SK-MEL-5 (cell line): Measurements from ENCODE around the gene RASGRP3. TPM values are rescaled to one million over a fixed set of nuclear protein-coding genes. Genes with fewer than 3 reads are reported as not detected.
"Not testable (repeated sequence)": the region's sequence is repeated elsewhere in the genome, so short reads cannot be mapped to it uniquely, and the experiment has no call there.

Experiments
- DNase-seq: peaks from one replicate; pipeline ENCODE4 v3.0.0-alpha.2; 2016; ENCODE audit warnings: low read depth, low spot score
- in situ Hi-C: cut with HindIII; loops from 2 replicates; pipeline ENCODE4 v1.10.0; 2016; ENCODE audit warnings: low sequenced_read_pairs, high pct_unique_total_duplicates, low pct_unique_long_range_greater_than_20kb
- total RNA-seq: library from RNA; depleted of rRNA; stranded (reverse); fragments of >200 nt; shearing (Covaris generic); gene quantifications from 2 replicates; pipeline ENCODE4 v1.2.3, GENCODE V29; 2014

RASGRP3 gene
- total RNA-seq, 1 experiment from 2014 or later = 26.3 TPM

DNA sequence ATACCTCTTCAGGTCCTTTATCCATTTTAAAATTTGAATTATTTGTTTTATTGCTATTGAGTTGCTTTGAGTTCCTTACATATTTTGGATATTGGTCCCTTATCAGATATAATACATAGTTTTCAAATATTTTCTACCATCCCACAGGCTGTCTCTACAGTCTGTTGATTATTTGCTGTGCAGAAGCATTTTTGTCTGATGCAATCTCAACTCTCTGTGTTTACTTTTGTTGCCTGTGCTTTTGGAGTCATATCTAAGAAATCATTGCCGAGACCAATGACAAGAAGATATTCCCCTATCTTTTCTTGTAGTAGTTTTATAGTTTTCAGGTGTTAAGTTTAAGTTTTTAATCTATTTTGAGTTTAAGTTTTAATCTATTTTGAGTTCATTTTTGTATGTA lies 25.2 kb upstream of the RASGRP3 start:
- DNase-seq = no peak
- in situ Hi-C loops = no loop called here

DNA sequence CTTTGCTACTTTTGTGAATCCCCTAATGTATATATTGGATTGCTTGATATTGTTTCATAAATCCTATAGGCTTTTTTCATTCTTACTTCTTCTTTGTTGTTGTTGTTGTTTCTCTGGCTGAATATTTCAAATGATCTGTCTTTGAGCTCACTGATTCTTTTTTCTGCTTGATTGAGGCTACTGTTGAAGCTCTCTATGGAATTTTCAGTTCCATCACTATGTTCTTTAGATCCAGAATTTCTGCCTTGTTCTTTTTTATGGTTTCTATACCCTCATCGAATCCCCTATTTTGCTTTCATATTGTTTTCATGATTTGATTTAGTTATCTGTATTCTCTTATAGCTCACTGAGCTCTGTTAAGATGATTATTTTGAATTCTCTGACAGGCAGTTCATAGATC lies 24.6 kb upstream of the RASGRP3 start:
- DNase-seq = no peak
- in situ Hi-C loops = no loop called here

GRCh38 chr2:33452545-33452944 lies 23.9 kb upstream of the RASGRP3 start:
- DNase-seq = no peak
- in situ Hi-C loops = no loop called here

- in situ Hi-C loops = no loop called here
- DNase-seq = no peak
These were observed 22.5 kb upstream of the RASGRP3 start for GRCh38 chr2:33453905-33454479.

GRCh38 chr2:33457556-33458247 lies 18.7 kb upstream of the RASGRP3 start:
- in situ Hi-C loops = no loop called here
- DNase-seq = no peak

DNA sequence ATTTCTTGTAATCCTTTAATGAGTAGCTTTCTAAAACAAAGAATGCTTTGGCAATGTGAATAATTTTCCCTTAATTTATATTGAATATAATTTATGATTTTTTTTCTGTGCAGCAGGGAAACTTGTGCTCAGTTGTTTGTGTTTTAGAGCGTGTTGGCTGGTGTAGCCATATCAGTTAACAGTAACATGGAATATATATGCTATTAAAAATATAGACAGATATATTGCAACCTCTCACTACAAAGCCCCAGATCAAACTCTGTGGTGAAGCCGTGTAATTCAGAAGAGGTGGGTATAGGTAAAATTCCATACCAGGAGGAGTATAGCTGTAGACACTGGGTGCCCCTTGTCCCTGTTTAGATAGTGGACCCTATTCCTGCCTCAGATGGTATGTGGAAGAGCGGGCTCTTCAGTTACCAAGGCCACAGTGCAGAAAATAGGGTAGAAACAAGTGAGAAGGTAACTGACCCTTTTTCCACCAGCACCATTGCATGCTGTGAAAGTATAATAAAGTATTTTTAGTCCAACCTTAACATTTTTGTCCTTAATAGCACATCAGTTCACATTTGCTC lies 18.1 kb upstream of the RASGRP3 start:
- DNase-seq = no peak
- in situ Hi-C loops = no loop called here

DNA sequence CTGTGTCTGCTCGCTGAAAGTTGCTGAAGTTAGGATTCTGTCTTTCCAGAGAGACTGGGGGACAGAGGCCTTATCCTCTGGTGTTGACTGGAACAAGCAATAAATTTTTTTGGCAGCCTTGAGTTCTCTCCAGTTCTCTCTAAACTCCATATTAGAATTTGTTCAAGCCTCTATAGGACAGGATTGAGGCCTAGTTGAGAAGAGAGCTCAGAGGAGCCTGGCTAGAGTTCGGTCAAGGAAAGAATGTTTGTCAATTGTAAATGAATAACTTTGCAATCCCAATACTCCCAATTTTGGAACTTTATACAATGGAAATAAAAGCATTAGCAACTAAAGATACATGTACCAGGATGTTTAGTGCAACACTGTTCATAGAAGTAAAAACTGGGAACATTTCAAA lies 16.7 kb upstream of the RASGRP3 start:
- in situ Hi-C loops = no loop called here
- no peak for DNase-seq

DNA sequence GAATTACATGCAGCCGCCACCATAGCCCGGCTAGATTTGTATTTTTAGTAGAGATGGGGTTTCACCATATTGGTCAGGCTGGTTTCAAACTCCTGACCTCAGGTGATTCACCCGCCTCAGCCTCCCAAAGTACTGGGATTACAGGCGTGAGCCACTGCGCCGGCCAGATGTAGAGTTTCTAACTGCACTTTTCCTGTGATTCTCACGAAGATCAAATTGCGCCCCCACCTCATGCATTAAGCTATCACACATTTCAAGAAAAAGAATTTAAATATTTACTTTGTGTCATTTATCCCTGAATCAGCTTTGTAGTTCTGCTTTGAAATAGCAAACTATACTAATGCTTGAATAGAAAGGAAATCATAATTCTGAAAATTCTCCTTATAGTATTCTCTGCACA lies 13.9 kb upstream of the RASGRP3 start:
- DNase-seq, in situ Hi-C loops: not testable (repeated sequence)

GRCh38 chr2:33467413-33467812 lies 9.0 kb upstream of the RASGRP3 start:
- in situ Hi-C loops = no loop called here
- no peak for DNase-seq

GRCh38 chr2:33469238-33469637 lies 7.2 kb upstream of the RASGRP3 start:
- DNase-seq = no peak
- in situ Hi-C loops = no loop called here

- peak; percentile 87 for DNase-seq
- in situ Hi-C loops = no loop called here
These were observed 972 bp upstream of the RASGRP3 start for GRCh38 chr2:33475224-33476130.

- DNase-seq = no peak
- in situ Hi-C loops = no loop called here
These were observed 343 bp downstream of the RASGRP3 start for GRCh38 chr2:33476793-33477190.

GRCh38 chr2:33477473-33478468 lies 1.3 kb downstream of the RASGRP3 start:
- no peak for DNase-seq
- in situ Hi-C loops = no loop called here

DNA sequence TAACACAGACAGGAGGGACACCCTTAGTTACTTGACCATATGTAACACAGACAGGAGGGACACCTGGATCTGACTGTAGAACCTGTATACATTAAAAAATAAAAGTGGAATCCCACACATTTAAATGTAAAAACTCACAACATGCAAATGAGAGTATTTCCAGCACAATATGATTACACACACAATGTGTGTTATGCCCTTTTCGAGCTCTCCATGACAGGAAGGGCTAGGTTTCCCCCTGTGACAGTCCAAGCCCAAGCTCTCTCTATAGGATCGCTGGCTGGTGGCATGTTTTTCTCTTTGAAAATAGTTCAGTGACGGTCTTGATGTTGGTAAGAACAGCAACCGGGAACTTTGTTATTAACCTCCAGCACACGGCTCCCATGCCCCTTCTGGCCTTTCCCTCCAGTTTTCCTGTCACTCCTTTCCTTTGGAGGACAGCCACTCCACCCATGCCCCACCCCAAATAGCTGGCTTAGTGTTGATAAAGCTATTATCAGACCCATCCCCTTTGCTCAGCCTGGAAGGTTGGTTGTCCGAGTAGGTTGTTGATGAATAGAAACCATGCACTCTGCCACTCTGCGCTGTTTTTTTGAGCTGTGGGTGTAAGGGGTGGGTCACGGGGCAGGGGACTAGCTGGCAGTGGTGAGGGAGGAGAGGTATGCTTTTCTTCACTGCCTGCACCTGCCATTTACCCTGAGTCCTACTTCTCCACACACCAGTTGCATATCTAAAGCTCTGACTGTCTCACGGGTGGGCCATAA lies 2.7 kb downstream of the RASGRP3 start:
- in situ Hi-C loops = no loop called here
- DNase-seq = no peak

DNA sequence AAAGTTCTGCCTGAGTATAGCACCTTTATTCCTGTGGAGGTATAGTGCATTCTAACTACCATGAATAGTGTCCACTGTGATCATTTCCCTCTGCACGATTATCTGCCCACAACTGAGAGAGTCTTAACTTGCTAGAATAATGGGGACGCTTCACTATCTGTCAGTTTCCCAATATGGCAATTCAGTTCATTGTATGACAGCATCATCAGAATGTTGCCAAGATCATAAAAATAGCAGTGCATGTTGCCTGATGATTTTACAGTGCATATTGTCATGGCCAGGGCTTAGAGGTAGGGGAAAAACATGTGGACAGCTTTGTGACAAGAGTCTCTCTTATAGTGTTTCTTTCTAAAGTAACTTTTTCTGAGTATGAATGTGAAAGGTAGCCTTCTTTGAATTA lies 6.1 kb downstream of the RASGRP3 start:
- in situ Hi-C loops = no loop called here
- DNase-seq = no peak

DNA sequence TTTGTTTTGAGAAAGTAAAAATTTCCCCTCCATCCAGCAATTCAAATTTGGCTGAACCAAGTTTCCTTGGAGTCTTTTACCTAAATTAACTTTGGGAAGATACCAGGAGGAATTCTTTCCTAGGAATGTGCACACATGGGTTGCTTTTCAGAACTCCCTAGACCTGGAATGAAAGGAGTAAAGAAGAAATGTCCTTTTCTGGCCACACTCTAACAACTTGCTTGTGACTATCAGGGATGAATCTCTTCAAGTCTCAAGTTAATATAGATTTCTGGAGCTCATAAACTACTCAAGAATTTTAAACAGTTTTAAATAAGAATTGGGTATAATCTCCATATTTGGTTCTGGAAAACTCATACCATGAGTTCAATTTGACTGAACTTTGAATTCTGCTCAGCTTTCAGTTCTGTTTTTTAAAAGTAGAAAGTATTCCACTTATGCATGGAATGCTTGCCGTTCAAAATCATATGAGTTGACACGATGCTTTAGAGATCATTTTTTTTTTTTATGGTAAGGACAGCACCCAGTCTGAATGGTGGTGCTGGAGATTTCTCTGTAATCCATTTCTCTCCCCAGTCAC lies 7.7 kb downstream of the RASGRP3 start:
- no peak for DNase-seq
- in situ Hi-C loops = no loop called here
